GM18951 (cell line): ENCODE measurements around the gene PDIA2.
"Not testable (repeated sequence)": the region's sequence is repeated elsewhere in the genome, so short reads cannot be mapped to it uniquely, and the experiment has no call there.

Experiments used
- POLR2A ChIP-seq: IDR thresholded peaks from 4 replicates; pipeline ENCODE4 v1.6.1; 2011; ENCODE audit warnings: mild to moderate bottlenecking; ENCODE audit not compliant: insufficient read length, insufficient read depth; ENCODE audit errors: extremely low read depth
- in situ Hi-C: fragments of 300-500 bp; cut with MboI; formaldehyde crosslinking; loops from one replicate; pipeline ENCODE4 v1.12.0; 2022; ENCODE audit warnings: low sequenced_read_pairs, mixed read lengths, inconsistent platforms; ENCODE audit not compliant: unreplicated experiment

Gene PDIA2

DNA sequence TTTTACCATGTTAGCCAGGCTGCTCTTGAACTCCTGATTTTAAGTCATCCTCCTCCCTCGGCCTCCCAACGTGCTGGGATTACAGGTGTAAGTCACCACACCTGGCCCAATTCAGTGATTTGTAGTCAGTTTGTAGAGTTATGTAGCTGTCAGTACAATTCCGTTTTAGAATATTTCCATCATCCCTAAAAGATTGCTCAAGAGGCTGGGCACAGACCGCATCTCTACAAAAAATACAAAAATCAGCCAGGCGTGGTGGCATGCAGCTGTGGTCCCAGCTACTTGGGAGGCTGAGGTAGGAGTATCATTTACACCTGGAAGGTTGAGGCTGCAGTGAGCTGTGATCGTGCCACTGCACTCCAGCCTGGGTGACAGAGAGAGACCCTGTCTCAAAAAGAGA, 27.8 kb upstream of the PDIA2 start:
- in situ Hi-C loops: no loop called here
- no peak for TF ChIP-seq POLR2A

DNA sequence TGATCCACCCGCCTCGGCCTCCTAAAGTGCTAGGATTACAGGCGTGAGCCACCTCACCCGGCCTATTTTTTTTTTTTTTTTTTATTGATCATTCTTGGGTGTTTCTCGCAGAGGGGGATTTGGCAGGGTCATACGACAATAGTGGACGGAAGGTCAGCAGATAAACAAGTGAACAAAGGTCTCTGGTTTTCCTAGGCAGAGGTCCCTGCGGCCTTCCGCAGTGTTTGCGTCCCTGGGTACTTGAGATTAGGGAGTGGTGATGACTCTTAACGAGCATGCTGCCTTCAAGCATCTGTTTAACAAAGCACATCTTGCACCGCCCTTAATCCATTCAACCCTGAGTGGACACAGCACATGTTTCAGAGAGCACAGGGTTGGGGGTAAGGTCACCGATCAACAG, 24.9 kb upstream of the PDIA2 start:
- in situ Hi-C loops: not testable (repeated sequence)

DNA sequence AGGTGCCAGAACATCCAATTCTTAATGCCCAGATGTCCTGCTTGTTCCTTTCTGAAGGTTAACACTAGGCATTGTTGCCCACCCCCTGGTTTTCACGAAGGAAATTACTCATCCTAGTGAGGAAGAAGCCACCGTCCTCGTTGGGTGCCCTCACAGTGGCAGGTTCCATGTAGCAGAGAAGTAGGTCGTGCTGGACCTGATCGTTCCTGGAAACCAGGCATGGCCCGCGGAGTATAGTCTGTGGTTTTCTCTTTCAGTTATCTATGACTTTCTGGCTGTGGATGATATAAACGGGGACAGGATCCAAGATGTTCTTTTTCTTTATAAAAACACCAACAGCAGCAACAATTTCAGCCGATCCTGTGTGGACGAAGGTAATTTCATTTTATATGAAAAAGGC, 23.7 kb upstream of the PDIA2 start:
- TF ChIP-seq POLR2A: no peak
- in situ Hi-C loops: no loop called here

DNA sequence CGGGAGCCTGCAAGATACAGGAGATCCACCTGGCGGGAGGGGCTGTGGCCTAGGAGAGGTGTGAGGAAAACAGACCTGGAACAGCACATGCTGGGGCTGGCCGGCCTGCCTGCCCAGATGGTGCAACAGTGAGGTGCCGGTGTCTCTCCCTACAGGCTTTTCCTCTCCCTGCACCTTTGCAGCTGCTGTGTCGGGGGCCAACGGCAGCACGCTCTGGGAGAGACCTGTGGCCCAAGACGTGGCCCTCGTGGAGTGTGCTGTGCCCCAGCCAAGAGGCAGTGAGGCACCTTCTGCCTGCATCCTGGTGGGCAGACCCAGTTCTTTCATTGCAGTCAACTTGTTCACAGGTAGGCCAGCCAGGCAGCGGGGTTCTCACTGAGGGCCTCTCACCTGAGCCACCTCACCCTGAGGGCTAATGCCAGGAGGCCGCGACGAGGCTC, 23.1 kb upstream of the PDIA2 start:
- in situ Hi-C loops: no loop called here
- TF ChIP-seq POLR2A: no peak

DNA sequence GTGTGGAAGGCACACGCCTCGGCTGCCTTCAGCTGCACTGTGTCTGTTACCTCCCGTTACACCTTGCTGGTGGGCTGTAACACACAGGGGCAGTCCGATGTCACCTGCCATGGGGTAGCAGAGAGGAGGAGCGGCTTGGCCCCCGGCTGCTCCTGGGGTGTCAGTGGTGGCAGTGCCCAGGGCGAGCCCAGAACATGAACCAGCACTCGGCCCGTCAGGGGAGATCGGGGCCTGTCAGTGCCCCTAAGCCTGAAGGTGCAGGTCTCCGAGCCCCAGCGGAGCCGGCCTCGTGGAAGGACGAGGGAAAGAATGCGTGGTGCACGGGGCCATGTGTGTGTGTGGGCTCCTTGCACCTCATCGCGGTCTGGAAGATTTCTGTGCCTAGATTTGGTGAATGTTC, 22.6 kb upstream of the PDIA2 start:
- TF ChIP-seq POLR2A: no peak
- in situ Hi-C loops: no loop called here

DNA sequence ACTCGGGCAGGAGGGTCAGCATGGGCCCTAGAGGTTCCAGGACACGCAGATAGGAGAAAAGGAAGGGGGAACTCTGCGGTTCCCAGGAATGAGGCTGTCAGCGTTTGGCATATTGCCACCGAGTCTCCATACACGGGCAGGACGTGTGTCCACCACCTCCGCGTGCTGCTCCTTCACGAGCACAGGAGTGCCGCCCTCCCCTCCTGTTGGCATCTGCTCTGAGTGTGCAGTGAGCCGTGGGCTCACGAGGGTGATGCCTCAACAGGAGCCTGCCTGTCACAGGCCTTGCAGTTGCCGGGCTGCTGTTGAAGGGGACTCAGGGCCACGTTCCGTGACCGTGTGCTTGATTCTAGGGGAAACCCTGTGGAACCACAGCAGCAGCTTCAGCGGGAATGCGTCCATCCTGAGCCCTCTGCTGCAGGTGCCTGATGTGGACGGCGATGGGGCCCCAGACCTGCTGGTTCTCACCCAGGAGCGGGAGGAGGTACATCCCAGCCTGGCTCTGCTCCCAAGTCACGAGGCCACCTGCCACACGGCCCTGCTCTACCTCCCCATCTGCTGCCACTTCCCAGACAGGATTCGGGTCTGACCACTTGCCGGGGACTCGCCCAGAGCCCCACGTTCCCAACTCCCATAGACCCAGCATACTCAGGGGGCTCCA, 21.8 kb upstream of the PDIA2 start:
- in situ Hi-C loops: no loop called here
- TF ChIP-seq POLR2A: no peak

DNA sequence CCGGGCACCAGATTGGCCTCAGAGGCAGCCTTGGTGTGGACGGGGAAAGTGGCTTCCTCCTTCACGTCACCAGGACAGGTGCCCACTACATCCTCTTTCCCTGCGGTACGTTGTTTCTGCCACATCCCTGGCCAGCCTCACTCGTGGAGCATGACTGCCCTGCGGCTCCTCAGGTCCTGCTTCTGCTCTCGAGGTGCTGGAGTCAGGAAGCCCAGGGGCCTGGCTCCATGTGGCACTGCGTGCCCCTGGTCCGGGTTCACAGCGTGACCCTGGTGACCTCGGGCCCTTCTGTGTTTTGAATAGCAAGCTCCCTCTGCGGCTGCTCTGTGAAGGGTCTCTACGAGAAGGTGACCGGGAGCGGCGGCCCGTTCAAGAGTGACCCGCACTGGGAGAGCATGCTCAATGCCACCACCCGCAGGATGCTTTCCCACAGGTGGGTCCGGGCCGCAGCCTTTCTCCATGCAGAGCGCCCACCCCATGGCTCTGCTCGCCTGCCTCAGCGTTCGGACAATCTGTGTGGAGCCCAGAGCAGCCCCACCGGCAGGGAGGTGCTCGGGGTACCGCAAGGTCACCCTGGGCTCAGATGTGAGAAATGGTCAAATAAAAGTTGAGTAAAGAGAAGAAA, 20.7 kb upstream of the PDIA2 start:
- no peak for TF ChIP-seq POLR2A
- in situ Hi-C loops: no loop called here

DNA sequence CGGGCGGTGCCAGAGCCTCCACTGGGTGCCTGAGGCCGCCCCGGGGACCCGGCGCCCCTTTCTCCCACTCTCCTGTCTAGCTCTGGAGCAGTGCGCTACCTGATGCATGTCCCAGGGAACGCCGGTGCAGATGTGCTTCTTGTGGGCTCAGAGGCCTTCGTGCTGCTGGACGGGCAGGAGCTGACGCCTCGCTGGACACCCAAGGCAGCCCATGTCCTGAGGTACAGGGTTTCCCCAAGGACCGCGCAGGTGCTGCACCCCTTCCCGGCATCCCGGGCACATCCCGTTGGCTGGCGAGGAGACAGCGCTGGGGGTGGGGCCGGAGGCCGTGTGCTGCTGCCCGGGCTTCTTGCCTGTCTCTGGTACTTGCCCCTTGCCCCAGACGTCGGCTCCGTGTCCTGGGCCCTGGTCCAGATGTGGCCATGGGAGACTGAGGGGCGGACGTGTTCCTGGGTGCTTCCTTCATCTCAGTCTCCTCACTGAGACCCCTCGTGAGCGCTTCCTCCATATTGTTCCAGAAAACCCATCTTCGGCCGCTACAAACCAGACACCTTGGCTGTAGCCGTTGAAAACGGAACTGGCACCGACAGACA, 19.7 kb upstream of the PDIA2 start:
- in situ Hi-C loops: no loop called here

DNA sequence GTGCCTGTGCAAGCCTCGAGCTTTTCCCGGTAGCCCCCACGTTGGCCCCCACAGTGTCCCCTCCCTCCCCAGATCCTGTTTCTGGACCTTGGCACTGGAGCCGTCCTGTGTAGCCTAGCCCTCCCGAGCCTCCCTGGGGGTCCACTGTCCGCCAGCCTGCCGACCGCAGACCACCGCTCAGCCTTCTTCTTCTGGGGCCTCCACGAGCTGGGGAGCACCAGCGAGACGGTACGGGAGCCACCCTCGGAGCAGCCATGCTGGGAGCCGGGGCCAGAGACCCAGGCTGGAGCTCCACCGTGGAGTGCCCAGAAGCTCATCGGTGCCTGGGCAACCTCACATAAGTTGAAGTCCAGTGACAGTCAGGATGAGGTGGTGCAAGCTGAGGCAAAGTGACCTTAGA, 19.0 kb upstream of the PDIA2 start:
- no peak for TF ChIP-seq POLR2A
- in situ Hi-C loops: no loop called here

More for the DNA sequence above, 19.7 kb upstream of the PDIA2 start:
- TF ChIP-seq POLR2A: no peak

DNA sequence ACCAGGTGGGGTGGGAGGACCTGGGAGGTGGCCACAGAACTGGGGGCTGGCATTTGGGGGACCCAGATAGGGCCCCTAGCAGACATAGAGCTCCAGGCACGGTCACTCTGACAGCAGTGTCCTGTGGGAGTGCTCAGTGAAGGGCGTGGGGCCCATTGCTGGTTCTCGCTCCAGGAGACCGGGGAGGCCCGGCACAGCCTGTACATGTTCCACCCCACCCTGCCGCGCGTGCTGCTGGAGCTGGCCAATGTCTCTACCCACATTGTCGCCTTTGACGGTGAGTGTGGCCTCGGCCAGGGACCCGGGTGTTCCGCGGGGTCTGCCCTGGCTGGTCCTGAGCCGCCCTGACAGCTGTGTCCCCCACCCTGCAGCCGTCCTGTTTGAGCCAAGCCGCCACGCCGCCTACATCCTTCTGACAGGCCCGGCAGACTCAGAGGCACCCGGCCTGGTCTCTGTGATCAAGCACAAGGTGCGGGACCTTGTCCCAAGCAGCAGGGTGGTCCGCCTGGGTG, 18.5 kb upstream of the PDIA2 start:
- in situ Hi-C loops: no loop called here
- no peak for TF ChIP-seq POLR2A

DNA sequence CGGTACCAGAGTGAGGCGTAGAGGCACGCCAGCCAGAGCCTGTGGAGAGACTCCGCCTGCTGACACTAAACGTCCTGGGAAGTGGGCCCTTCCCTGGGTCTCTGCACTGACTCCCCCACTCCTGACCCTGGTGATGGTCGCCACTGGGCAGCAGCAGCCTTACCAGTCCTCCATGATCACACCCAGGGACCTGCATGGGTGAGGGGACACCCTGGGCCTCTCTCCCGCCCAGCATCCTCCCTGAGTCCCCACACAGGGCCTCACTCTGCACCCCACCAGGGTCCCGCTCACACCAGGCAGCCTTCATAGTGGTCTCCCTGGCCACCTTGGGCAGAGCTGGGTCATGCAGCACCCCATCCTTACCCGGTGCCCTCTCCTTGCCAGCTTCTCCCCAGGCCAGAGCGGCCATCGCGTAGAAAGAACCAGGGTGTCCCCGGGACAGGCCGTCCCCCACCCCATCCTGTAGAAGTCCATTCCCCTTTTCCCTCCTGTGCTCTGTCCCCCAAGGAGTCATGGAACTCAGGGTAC, 17.9 kb upstream of the PDIA2 start:
- in situ Hi-C loops: no loop called here
- no peak for TF ChIP-seq POLR2A

DNA sequence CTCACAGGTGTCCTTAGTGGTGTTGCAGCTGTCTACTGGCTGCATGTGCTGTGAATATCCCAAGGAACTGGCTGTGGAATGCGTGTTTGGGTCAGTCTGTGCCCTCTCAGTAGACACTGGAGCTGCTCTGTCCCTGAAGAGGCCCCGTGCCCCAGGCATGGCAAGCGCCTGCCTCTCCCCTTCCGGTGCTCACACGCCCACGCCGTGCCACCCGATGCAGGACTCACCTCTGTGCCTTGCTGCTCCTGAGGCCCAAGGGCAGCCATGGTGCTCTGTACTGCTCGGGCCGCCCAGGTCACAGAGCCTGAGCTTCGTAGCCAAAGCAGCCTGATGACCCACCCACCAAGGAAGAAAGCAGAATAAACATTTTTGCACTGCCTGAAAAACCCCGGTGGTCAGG, 17.3 kb upstream of the PDIA2 start:
- TF ChIP-seq POLR2A: no peak
- in situ Hi-C loops: no loop called here

DNA sequence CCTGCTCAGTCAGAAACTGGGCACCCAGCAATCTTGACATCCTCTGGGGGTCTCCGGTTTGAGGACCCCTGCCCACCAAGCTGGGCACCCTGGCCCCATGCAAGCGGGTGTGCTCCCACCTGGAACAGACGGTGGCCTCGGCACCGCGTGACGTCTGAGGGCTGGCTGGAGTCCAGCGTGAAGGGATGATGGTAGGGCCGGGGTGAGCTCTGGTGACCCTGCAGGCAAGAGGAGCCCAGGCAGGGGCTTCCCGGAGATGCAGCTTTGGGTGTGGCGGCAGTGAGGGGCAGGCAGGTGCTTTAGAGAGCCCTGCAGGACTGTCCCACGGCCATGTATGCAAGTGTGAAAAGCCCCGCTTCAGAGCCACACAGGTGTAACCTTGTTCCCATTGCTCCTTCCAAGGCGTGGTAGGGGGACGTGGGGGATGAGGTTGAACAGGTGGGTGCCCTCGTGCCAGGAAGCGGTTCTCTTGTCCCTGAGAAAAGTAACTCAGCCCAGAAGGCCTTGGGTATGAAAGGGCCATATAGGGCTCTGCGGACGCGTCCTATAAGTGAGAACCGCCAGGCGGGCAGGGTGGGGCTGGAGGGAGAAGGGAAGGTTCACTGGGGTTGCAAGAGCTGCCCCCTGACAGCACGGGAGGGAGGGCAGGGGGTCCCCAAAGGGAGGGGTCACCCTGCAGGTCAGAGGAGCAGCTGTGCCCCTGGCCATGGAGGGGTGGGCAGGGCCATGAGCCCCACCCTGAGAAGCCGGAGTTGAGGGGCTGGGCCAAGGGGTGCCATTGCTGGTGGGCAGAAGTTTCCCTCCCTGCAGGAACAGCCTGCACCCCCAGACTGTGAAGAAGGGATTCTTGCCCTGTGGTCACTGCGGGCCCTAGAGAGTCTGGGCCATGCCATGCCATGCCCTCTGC, 16.5 kb upstream of the PDIA2 start:
- in situ Hi-C loops: no loop called here
- TF ChIP-seq POLR2A: no peak

DNA sequence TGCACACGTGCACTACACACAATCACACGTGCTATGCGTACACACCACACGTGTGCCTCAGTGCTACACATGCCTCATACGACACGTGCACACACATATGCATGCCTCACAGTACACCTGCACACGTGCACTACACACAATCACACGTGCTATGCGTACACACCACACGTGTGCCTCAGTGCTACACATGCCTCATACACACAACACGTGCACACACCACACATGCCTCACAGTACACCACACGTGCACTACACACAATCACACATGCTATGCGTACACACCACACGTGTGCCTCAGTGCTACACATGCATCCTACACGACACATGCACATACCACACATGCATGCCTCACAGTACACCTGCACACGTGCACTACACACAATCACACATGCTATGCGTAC, 15.4 kb upstream of the PDIA2 start:
- in situ Hi-C loops: not testable (repeated sequence)
